HepG2 (cell line): ENCODE measurements around the gene INKA1. TPM values are rescaled to one million over a fixed set of nuclear protein-coding genes. Genes with fewer than 3 reads are reported as not detected.
A peak's percentile ranks its signal among the peaks of the same experiment; 100 is the strongest.

ENCODE experiments used
- ETV6 ChIP-seq: sonication (generic); formaldehyde crosslinking; conservative IDR thresholded peaks from 2 replicates; pipeline ENCODE4 v1.4.0; 2020; ENCODE audit warnings: missing genetic modification reagents
- FOXC1 ChIP-seq: sonication (generic); formaldehyde crosslinking; IDR thresholded peaks from 2 replicates; pipeline ENCODE4 v1.8.0; 2022; ENCODE audit warnings: mild to moderate bottlenecking, missing genetic modification reagents, borderline replicate concordance
- JARID2 ChIP-seq: sonication (generic); formaldehyde crosslinking; IDR thresholded peaks from 2 replicates; pipeline ENCODE4 v1.8.1; 2023; ENCODE audit warnings: missing genetic modification reagents, inconsistent platforms; ENCODE audit not compliant: insufficient replicate concordance
- MTF2 ChIP-seq: sonication (generic); formaldehyde crosslinking; IDR thresholded peaks from 2 replicates; pipeline ENCODE4 v1.5.0; 2020; ENCODE audit warnings: missing genetic modification reagents, borderline replicate concordance
- NCOA2 ChIP-seq: sonication (generic); formaldehyde crosslinking; IDR thresholded peaks from 2 replicates; pipeline ENCODE4 v1.8.0; 2022; ENCODE audit warnings: inconsistent platforms
- NFIC ChIP-seq: IDR thresholded peaks from 2 replicates; pipeline ENCODE4 v1.6.1; 2012; ENCODE audit warnings: mild to moderate bottlenecking, low read length, inconsistent platforms
- RORA ChIP-seq: sonication (generic); formaldehyde crosslinking; IDR thresholded peaks from 2 replicates; pipeline ENCODE4 v1.5.0; 2020; ENCODE audit warnings: mild to moderate bottlenecking, missing genetic modification reagents, moderate library complexity
- ZNF121 ChIP-seq: sonication (generic); formaldehyde crosslinking; IDR thresholded peaks from 2 replicates; pipeline ENCODE4 v1.5.0; 2020; ENCODE audit warnings: mild to moderate bottlenecking, missing genetic modification reagents
- ZNF546 ChIP-seq: sonication (generic); formaldehyde crosslinking; conservative IDR thresholded peaks from 2 replicates; pipeline ENCODE4 v1.8.1; 2023; ENCODE audit warnings: mild to moderate bottlenecking, missing genetic modification reagents
- polyA plus RNA-seq, 8 experiments: library from polyadenylated mRNA; depleted of rRNA in 3 of 8; stranded (reverse) in 7 of 8; unstranded in 1 of 8; fragments of >200 nt; fragmentation: Illumina TruSeq in 4 of 8; extraction: Trizol in 4 of 8; gene quantifications; 2 replicates each; pipeline versions ENCODE4 v1.2.1 to v1.2.3, GENCODE V29; 2011 to 2016; ENCODE audit warnings: low read depth in 4 of 8, missing spikeins in 1 of 8, mixed read lengths in 1 of 8; ENCODE audit not compliant: insufficient read depth in 1 of 8
- total RNA-seq, 5 experiments: library from RNA; depleted of rRNA; stranded (reverse); fragments of >200 nt; fragmentation: Illumina TruSeq; extraction: Trizol; gene quantifications; 2 replicates each; pipeline ENCODE4 v1.2.3, GENCODE V29; 2016; ENCODE audit warnings: low read depth in 1 of 5
- TF ChIP-seq, protein P1 (sequence below): sonication (generic); formaldehyde crosslinking; IDR thresholded peaks from 2 replicates; pipeline ENCODE4 v1.5.1; 2020; ENCODE audit warnings: mild to moderate bottlenecking, missing genetic modification reagents, moderate library complexity
- TF ChIP-seq, protein P2 (sequence below): sonication (generic); formaldehyde crosslinking; conservative IDR thresholded peaks from 2 replicates; pipeline ENCODE4 v1.4.0; 2020; ENCODE audit warnings: missing genetic modification reagents
- TF ChIP-seq, protein P3 (sequence below): sonication (generic); formaldehyde crosslinking; IDR thresholded peaks from 2 replicates; pipeline ENCODE4 v1.4.0; 2020; ENCODE audit warnings: mild to moderate bottlenecking, missing genetic modification reagents
- TF ChIP-seq, protein P4 (sequence below): IDR thresholded peaks from 2 replicates; pipeline ENCODE4 v1.6.1; 2012; ENCODE audit warnings: low read depth, low read length, improper control_type of control experiment

Gene INKA1
- total and polyA plus RNA-seq, 2 of the 13 experiments (the other 11 are each of a cell fraction or from before 2014, with no cell fraction given), result 0.22 to 0.41 TPM

DNA sequence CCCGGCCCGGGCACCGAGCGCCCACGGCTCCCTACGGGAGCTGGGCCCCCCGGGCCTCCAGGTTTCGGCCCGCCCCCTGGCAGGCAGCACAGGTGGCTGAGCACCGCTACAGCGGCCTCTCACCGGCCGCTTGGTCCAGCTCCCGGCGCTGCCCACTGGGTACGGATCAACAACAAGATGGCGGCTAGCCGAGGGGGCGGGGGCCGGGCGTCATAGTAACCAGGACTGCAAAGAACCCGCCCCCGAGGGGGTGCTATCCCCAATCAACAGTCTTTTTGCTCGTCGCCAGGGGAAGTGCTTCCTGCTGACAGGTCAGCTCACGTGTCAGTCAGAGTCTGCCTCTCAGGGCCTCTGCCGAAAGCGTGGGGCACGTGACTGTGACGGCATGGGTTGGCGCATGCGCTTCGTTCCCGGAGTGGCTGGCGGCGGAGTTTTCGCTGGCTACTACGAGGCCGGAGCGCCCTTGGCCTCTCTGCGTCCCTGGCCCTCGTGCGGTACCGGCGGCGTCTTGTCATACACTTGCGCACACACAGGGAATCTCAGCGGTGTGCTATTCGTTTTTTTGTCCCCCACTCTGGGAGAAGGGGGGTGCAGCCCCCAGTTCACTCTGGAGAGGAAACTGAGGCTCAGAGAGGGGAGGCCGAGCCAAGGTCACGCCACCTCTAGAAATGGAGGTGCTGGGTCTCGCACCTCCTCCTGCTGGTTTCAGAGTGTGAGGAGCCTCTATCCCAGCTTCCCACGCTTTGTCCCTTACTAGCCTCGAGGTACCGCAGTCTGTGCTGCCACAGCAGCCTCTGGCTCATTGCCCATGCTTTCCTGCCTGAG is 16.5 kb upstream of the INKA1 start, which contains the start of gene IP6K1 (continued):
- TF ChIP-seq MTF2 (CRISPR knock-in tag), result no peak
- TF ChIP-seq, protein P1, sequence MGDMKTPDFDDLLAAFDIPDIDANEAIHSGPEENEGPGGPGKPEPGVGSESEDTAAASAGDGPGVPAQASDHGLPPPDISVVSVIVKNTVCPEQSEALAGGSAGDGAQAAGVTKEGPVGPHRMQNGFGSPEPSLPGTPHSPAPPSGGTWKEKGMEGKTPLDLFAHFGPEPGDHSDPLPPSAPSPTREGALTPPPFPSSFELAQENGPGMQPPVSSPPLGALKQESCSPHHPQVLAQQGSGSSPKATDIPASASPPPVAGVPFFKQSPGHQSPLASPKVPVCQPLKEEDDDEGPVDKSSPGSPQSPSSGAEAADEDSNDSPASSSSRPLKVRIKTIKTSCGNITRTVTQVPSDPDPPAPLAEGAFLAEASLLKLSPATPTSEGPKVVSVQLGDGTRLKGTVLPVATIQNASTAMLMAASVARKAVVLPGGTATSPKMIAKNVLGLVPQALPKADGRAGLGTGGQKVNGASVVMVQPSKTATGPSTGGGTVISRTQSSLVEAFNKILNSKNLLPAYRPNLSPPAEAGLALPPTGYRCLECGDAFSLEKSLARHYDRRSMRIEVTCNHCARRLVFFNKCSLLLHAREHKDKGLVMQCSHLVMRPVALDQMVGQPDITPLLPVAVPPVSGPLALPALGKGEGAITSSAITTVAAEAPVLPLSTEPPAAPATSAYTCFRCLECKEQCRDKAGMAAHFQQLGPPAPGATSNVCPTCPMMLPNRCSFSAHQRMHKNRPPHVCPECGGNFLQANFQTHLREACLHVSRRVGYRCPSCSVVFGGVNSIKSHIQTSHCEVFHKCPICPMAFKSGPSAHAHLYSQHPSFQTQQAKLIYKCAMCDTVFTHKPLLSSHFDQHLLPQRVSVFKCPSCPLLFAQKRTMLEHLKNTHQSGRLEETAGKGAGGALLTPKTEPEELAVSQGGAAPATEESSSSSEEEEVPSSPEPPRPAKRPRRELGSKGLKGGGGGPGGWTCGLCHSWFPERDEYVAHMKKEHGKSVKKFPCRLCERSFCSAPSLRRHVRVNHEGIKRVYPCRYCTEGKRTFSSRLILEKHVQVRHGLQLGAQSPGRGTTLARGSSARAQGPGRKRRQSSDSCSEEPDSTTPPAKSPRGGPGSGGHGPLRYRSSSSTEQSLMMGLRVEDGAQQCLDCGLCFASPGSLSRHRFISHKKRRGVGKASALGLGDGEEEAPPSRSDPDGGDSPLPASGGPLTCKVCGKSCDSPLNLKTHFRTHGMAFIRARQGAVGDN (CRISPR knock-in tag), result peak; percentile 99
- no peak for TF ChIP-seq ZNF121 (CRISPR knock-in tag)
- TF ChIP-seq, protein P2, sequence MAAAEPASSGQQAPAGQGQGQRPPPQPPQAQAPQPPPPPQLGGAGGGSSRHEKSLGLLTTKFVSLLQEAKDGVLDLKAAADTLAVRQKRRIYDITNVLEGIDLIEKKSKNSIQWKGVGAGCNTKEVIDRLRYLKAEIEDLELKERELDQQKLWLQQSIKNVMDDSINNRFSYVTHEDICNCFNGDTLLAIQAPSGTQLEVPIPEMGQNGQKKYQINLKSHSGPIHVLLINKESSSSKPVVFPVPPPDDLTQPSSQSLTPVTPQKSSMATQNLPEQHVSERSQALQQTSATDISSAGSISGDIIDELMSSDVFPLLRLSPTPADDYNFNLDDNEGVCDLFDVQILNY (CRISPR knock-in tag), result no peak
- TF ChIP-seq JARID2 (CRISPR knock-in tag), result peak; percentile 90
- TF ChIP-seq ZNF546 (CRISPR knock-in tag), result no peak
- TF ChIP-seq, protein P3, sequence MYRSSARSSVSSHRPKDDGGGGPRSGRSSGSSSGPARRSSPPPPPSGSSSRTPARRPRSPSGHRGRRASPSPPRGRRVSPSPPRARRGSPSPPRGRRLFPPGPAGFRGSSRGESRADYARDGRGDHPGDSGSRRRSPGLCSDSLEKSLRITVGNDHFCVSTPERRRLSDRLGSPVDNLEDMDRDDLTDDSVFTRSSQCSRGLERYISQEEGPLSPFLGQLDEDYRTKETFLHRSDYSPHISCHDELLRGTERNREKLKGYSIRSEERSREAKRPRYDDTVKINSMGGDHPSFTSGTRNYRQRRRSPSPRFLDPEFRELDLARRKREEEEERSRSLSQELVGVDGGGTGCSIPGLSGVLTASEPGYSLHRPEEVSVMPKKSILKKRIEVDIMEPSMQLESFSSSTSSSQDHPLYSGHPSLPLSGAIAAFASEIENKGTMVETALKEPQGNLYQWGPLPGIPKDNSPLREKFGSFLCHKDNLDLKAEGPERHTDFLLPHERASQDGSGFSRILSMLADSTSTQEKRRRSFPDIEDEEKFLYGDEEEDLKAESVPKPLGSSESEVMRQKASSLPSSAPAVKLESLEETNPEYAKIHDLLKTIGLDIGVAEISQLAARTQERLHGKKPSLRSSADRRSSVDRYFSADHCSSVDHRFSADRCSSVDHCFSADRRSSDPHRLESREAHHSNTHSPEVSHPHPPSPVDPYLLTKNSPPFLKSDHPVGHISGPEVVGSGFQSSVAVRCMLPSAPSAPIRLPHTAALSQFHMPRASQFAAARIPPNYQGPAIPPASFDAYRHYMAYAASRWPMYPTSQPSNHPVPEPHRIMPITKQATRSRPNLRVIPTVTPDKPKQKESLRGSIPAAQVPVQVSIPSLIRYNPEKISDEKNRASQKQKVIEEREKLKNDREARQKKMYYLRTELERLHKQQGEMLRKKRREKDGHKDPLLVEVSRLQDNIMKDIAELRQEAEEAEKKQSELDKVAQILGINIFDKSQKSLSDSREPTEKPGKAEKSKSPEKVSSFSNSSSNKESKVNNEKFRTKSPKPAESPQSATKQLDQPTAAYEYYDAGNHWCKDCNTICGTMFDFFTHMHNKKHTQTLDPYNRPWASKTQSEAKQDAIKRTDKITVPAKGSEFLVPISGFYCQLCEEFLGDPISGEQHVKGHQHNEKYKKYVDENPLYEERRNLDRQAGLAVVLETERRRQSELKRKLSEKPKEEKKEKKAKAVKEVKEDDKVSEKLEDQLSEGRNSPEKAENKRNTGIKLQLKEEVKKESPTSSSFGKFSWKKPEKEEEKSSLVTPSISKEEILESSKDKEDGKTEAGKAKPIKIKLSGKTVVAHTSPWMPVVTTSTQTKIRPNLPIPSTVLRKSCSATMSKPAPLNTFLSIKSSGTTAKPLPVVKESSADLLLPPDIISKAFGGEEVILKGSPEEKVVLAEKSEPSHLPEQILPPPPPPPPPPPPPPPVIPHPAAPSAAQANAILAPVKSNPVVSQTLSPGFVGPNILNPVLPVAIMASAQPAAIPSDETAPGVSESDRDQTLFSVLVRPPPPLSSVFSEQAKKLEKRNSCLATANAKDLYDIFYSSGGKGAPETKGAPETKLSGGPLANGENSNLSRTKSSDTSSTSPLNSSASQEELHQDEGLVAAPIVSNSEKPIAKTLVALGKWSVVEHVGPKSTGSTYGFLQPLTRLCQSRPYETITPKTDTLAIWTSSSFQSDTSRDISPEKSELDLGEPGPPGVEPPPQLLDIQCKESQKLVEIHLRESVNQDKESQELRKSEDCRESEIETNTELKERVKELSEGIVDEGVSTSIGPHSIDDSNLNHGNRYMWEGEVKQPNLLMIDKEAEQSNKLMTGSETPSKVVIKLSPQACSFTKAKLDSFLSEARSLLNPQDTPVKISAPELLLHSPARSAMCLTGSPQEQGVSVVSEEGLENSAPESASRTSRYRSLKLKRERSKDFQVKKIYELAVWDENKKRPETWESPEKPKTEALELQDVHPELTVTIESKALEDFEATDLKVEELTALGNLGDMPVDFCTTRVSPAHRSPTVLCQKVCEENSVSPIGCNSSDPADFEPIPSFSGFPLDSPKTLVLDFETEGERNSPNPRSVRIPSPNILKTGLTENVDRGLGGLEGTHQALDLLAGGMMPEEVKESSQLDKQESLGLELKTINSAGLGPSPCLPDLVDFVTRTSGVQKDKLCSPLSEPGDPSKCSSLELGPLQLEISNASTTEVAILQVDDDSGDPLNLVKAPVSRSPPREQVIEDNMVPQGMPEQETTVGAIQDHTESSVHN (CRISPR knock-in tag), result 0 out of 2 replicates have a peak, but pooled peaks have one; percentile 63
- no peak for TF ChIP-seq ETV6 (CRISPR knock-in tag)
- TF ChIP-seq, protein P4, sequence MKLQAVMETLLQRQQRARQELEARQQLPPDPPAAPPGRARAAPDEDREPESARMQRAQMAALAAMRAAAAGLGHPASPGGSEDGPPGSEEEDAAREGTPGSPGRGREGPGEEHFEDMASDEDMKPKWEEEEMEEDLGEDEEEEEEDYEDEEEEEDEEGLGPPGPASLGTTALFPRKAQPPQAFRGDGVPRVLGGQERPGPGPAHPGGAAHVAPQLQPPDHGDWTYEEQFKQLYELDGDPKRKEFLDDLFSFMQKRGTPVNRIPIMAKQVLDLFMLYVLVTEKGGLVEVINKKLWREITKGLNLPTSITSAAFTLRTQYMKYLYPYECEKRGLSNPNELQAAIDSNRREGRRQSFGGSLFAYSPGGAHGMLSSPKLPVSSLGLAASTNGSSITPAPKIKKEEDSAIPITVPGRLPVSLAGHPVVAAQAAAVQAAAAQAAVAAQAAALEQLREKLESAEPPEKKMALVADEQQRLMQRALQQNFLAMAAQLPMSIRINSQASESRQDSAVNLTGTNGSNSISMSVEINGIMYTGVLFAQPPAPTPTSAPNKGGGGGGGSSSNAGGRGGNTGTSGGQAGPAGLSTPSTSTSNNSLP, result no peak
- TF ChIP-seq NFIC, result no peak
- TF ChIP-seq NCOA2, result peak; percentile 29; the same call in 1 of the 2 replicates
- TF ChIP-seq RORA (CRISPR knock-in tag), result no peak
- TF ChIP-seq FOXC1 (CRISPR knock-in tag), result no peak; the same call in 1 of the 2 replicates
